Neural cell (in vitro differentiated cells): Measurements from ENCODE around the gene MAST1. TPM values are rescaled to one million over a fixed set of nuclear protein-coding genes. Genes with fewer than 3 reads are reported as not detected.

Experiments
- H2AFZ ChIP-seq: fragments of 200-600, 300-800 bp; sonication (generic), shearing (Covaris generic); 2 replicates; pipeline ENCODE4 v1.6.0; 2014; ENCODE audit warnings: low read depth, mild to moderate bottlenecking, antibody characterized with exemption, low read length, moderate library complexity
- H3F3A ChIP-seq: fragments of 200-600 bp; shearing (Covaris generic); 2 replicates; pipeline ENCODE4 v1.6.1; 2016; ENCODE audit warnings: mild to moderate bottlenecking, moderate library complexity, mixed read lengths, antibody characterized with exemption, low read length; ENCODE audit not compliant: insufficient read depth, poor library complexity, severe bottlenecking
- H3K27ac ChIP-seq: fragments of 200-600, 300-800 bp; sonication (generic), shearing (Covaris generic); 2 replicates; pipeline ENCODE4 v1.5.1; 2014; ENCODE audit warnings: mild to moderate bottlenecking, low read length, moderate library complexity
- H3K27me3 ChIP-seq: fragments of 300-800, 200-600 bp; sonication (generic), shearing (Covaris generic); 2 replicates; pipeline ENCODE4 v1.6.0; 2014; ENCODE audit warnings: mild to moderate bottlenecking, low read depth, low read length, moderate library complexity; ENCODE audit not compliant: insufficient read depth
- H3K36me3 ChIP-seq: fragments of 300-800, 200-600 bp; sonication (generic), shearing (Covaris generic); 2 replicates; pipeline ENCODE4 v1.5.1; 2014; ENCODE audit warnings: mild to moderate bottlenecking, antibody characterized with exemption, low read length, moderate library complexity; ENCODE audit not compliant: insufficient read depth
- H3K4me2 ChIP-seq: fragments of 300-800, 200-600 bp; sonication (generic), shearing (Covaris generic); 2 replicates; pipeline ENCODE4 v1.6.0; 2014; ENCODE audit warnings: mild to moderate bottlenecking, low read length
- H3K4me3 ChIP-seq: fragments of 300-800, 200-600 bp; sonication (generic), shearing (Covaris generic); 2 replicates; pipeline ENCODE4 v1.5.1; 2014; ENCODE audit warnings: mild to moderate bottlenecking, low read length, moderate library complexity
- H3K79me2 ChIP-seq: fragments of 200-600 bp; shearing (Covaris generic); replicated peaks from 2 replicates; pipeline ENCODE4 v1.6.0; 2014; ENCODE audit warnings: mild to moderate bottlenecking, low read length, moderate library complexity; ENCODE audit not compliant: insufficient read depth
- H3K9ac ChIP-seq: fragments of 300-800, 200-600 bp; sonication (generic), shearing (Covaris generic); 2 replicates; pipeline ENCODE4 v1.6.1; 2016; ENCODE audit warnings: mild to moderate bottlenecking, low read length, mixed read lengths
- H3K9me2 ChIP-seq: fragments of 200-600 bp; shearing (Covaris generic); 2 replicates; pipeline ENCODE4 v1.6.1; 2016; ENCODE audit warnings: mild to moderate bottlenecking, low read length, mixed read lengths; ENCODE audit not compliant: insufficient read depth
- H3K9me3 ChIP-seq: fragments of 200-600, 300-800 bp; sonication (generic), shearing (Covaris generic); 2 replicates; pipeline ENCODE4 v1.6.1; 2016; ENCODE audit warnings: mild to moderate bottlenecking, mixed run types, low read length, moderate library complexity, mixed read lengths
- H4K20me1 ChIP-seq: fragments of 200-600 bp; shearing (Covaris generic); 2 replicates; pipeline ENCODE4 v1.6.1; 2016; ENCODE audit warnings: mild to moderate bottlenecking, mixed run types; ENCODE audit not compliant: insufficient read depth
- CTCF ChIP-seq: fragments of 450-650 bp; IDR thresholded peaks from 2 replicates; pipeline ENCODE4 v1.5.1; 2014; ENCODE audit warnings: antibody characterized with exemption, mild to moderate bottlenecking, moderate library complexity; ENCODE audit not compliant: poor library complexity, severe bottlenecking
- EP300 ChIP-seq: fragments of 450-650 bp; conservative IDR thresholded peaks from 2 replicates; pipeline ENCODE4 v1.6.1; 2014; ENCODE audit warnings: antibody characterized with exemption, mild to moderate bottlenecking, moderate library complexity; ENCODE audit not compliant: poor library complexity, severe bottlenecking
- EZH2 ChIP-seq: fragments of 200-600, 300-800 bp; shearing (Covaris generic), sonication (generic); IDR thresholded peaks from 2 replicates; pipeline ENCODE4 v1.6.1; 2014; ENCODE audit warnings: antibody characterized with exemption, low read length, borderline replicate concordance, mild to moderate bottlenecking; ENCODE audit not compliant: insufficient read depth, poor library complexity, severe bottlenecking
- MXI1 ChIP-seq: fragments of 450-650 bp; conservative IDR thresholded peaks from 2 replicates; pipeline ENCODE4 v1.6.1; 2014; ENCODE audit warnings: antibody characterized with exemption, mild to moderate bottlenecking; ENCODE audit not compliant: poor library complexity, severe bottlenecking
- POLR2AphosphoS5 ChIP-seq: IDR thresholded peaks from 2 replicates; pipeline ENCODE4 v1.6.1; 2012
- RAD21 ChIP-seq: fragments of 450-650 bp; conservative IDR thresholded peaks from 2 replicates; pipeline ENCODE4 v1.6.1; 2014; ENCODE audit warnings: antibody characterized with exemption, mild to moderate bottlenecking, moderate library complexity
- REST ChIP-seq: IDR thresholded peaks from 2 replicates; pipeline ENCODE4 v1.6.1; 2012; ENCODE audit warnings: borderline replicate concordance
- SMC3 ChIP-seq: fragments of 450-650 bp; conservative IDR thresholded peaks from 2 replicates; pipeline ENCODE4 v1.6.1; 2014; ENCODE audit warnings: antibody characterized with exemption, mild to moderate bottlenecking, moderate library complexity; ENCODE audit not compliant: poor library complexity
- TAF1 ChIP-seq: IDR thresholded peaks from 2 replicates; pipeline ENCODE4 v1.6.1; 2012; ENCODE audit warnings: low read depth
- polyA plus RNA-seq: library from polyadenylated mRNA; depleted of rRNA; stranded (reverse); fragments of >200 nt; gene quantifications from 2 replicates; pipeline ENCODE4 v1.2.3, GENCODE V29; 2014

The MAST1 gene
- polyA plus RNA-seq, 1 donor from 2014 or later: 65.0 TPM

GRCh38 chr19:12842511-12842910, 4.2 kb downstream of the MAST1 start (continued):
- TF ChIP-seq CTCF: no peak

- H2AFZ ChIP-seq: no peak overlapping the region
- peaks cover 28% of the 10 kb centered on the region for H3K79me2 ChIP-seq
- H3K4me3 ChIP-seq: no peak overlapping the region
- TF ChIP-seq REST: no peak
- TF ChIP-seq SMC3: no peak
- TF ChIP-seq CTCF: no peak
- no peak for TF ChIP-seq RAD21
- no peak for TF ChIP-seq EP300
- no peak for TF ChIP-seq EZH2
- no peak for TF ChIP-seq TAF1
- TF ChIP-seq MXI1: no peak
- TF ChIP-seq POLR2AphosphoS5: no peak
- no peak overlapping the region for H3K4me2 ChIP-seq
- no peaks in the 10 kb centered on the region for H3K9me2 ChIP-seq
- H3K27ac ChIP-seq: no peak overlapping the region
- H3K9me3 ChIP-seq: no peaks in the 10 kb centered on the region
- no peaks in the 10 kb centered on the region for H3K27me3 ChIP-seq
- H3F3A ChIP-seq: no peaks in the 10 kb centered on the region
- no peak overlapping the region for H3K9ac ChIP-seq
- peaks cover 9% of the 10 kb centered on the region for H3K36me3 ChIP-seq
- H4K20me1 ChIP-seq: peaks cover 16% of the 10 kb centered on the region
Observed at GRCh38 chr19:12843328-12843727, 5.0 kb downstream of the MAST1 start.
